ENCODE measurements around the gene ZNF738. TPM values are rescaled to one million over a fixed set of nuclear protein-coding genes. Genes with fewer than 3 reads are reported as not detected.
A peak's percentile ranks its signal among the peaks of the same experiment; 100 is the strongest.

The ZNF738 gene
- total and polyA plus RNA-seq, 2 of the 13 experiments (the other 11 are each of a cell fraction or from before 2014, with no cell fraction given), result 2.7 to 5.3 TPM

DNA sequence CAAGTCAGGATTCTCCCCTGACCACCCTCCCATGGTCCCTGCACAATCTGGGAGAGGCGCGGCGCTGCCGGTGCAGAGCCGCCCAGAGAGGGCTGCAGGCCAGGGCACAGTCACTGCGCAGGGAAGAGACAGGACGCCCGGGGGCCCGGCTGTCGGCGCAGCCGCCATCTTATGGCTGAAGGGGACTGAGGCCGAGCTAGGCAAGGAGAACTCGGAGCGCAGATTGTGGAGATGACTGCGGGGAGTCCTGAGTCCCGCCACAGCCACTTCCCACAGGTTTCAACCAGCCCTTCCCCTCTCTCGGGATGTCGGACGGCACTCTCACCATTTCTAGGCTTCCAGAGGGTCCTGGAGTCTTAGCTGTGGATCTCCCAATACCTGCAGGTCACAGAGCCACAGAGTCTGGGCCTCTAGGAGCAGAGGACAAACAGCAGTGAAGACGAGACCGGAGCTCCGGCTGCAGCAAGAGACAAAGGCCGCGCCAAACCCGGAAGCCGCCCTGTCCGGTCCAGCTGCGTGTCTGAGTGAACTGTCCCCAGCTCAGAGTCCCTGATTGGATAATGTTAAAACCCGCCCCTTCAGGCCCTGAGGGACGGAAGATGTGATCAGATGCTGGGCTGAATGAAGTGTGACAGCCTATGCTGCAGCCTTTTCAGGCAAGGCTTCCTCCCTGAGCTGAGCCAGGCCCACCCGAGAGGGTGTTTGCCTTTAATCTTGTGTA is 29.8 kb upstream of the ZNF738 start, which contains the start of gene ZNF708 (continued):
- TF ChIP-seq, protein P1, sequence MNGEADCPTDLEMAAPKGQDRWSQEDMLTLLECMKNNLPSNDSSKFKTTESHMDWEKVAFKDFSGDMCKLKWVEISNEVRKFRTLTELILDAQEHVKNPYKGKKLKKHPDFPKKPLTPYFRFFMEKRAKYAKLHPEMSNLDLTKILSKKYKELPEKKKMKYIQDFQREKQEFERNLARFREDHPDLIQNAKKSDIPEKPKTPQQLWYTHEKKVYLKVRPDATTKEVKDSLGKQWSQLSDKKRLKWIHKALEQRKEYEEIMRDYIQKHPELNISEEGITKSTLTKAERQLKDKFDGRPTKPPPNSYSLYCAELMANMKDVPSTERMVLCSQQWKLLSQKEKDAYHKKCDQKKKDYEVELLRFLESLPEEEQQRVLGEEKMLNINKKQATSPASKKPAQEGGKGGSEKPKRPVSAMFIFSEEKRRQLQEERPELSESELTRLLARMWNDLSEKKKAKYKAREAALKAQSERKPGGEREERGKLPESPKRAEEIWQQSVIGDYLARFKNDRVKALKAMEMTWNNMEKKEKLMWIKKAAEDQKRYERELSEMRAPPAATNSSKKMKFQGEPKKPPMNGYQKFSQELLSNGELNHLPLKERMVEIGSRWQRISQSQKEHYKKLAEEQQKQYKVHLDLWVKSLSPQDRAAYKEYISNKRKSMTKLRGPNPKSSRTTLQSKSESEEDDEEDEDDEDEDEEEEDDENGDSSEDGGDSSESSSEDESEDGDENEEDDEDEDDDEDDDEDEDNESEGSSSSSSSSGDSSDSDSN (CRISPR knock-in tag; IDR thresholded peaks at IDR 0.05), result peak; percentile 80
- TF ChIP-seq POLR2AphosphoS5 (IDR thresholded peaks at IDR 0.05; ENCODE audit: low read depth, low read length), result peak; percentile 93
- TF ChIP-seq, protein P2, sequence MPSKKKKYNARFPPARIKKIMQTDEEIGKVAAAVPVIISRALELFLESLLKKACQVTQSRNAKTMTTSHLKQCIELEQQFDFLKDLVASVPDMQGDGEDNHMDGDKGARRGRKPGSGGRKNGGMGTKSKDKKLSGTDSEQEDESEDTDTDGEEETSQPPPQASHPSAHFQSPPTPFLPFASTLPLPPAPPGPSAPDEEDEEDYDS (CRISPR knock-in tag; IDR thresholded peaks at IDR 0.05), result peak; percentile 47
- no peak for TF ChIP-seq KDM3A (CRISPR knock-in tag; IDR thresholded peaks at IDR 0.05; ENCODE audit: low read depth)
- no peak for TF ChIP-seq SMYD3 (CRISPR knock-in tag; IDR thresholded peaks at IDR 0.05)
- TF ChIP-seq KLF12 (CRISPR knock-in tag; IDR thresholded peaks at IDR 0.05; ENCODE audit: borderline replicate concordance), result peak; percentile 64; the same call in 1 of the 2 replicates
- 0 out of 2 replicates have a peak, but pooled peaks have one; percentile 22 for TF ChIP-seq ZNF501 (CRISPR knock-in tag; IDR thresholded peaks at IDR 0.05)
- 0 out of 2 replicates have a peak, but pooled peaks have one; percentile 33 for TF ChIP-seq ARHGAP35 (CRISPR knock-in tag; IDR thresholded peaks at IDR 0.05; ENCODE audit: borderline replicate concordance)
- TF ChIP-seq NFKB2 (CRISPR knock-in tag; IDR thresholded peaks at IDR 0.05; ENCODE audit: borderline replicate concordance), result 0 out of 2 replicates have a peak, but pooled peaks have one; percentile 73
- peak; percentile 48; the same call in 1 of the 2 replicates for TF ChIP-seq ZNF317 (CRISPR knock-in tag; IDR thresholded peaks at IDR 0.05)
- peak; percentile 60; the same call in 1 of the 2 replicates for TF ChIP-seq HDAC1 (CRISPR knock-in tag; IDR thresholded peaks at IDR 0.05)
- peak; percentile 63 for TF ChIP-seq ZNF777 (CRISPR knock-in tag; IDR thresholded peaks at IDR 0.05)
- TF ChIP-seq SATB2 (CRISPR knock-in tag; IDR thresholded peaks at IDR 0.05), result 0 out of 2 replicates have a peak, but pooled peaks have one; percentile 81
- peak; percentile 66 for TF ChIP-seq RBFOX2 (IDR thresholded peaks at IDR 0.05; ENCODE audit: low read depth, low read length)
- TF ChIP-seq ZBTB8A (CRISPR knock-in tag; IDR thresholded peaks at IDR 0.05; ENCODE audit: borderline replicate concordance, low read depth), result no peak
- no peak for TF ChIP-seq ZNF616 (CRISPR knock-in tag; IDR thresholded peaks at IDR 0.05; ENCODE audit: low read depth)
- TF ChIP-seq, protein P3, sequence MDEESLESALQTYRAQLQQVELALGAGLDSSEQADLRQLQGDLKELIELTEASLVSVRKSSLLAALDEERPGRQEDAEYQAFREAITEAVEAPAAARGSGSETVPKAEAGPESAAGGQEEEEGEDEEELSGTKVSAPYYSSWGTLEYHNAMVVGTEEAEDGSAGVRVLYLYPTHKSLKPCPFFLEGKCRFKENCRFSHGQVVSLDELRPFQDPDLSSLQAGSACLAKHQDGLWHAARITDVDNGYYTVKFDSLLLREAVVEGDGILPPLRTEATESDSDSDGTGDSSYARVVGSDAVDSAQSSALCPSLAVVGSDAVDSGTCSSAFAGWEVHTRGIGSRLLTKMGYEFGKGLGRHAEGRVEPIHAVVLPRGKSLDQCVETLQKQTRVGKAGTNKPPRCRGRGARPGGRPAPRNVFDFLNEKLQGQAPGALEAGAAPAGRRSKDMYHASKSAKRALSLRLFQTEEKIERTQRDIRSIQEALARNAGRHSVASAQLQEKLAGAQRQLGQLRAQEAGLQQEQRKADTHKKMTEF (CRISPR knock-in tag; IDR thresholded peaks at IDR 0.05), result peak; percentile 58; the same call in 1 of the 2 replicates
- no peak for TF ChIP-seq TCF7L2 (IDR thresholded peaks at IDR 0.05; ENCODE audit: low read depth, low read length)
- TF ChIP-seq, protein P4, sequence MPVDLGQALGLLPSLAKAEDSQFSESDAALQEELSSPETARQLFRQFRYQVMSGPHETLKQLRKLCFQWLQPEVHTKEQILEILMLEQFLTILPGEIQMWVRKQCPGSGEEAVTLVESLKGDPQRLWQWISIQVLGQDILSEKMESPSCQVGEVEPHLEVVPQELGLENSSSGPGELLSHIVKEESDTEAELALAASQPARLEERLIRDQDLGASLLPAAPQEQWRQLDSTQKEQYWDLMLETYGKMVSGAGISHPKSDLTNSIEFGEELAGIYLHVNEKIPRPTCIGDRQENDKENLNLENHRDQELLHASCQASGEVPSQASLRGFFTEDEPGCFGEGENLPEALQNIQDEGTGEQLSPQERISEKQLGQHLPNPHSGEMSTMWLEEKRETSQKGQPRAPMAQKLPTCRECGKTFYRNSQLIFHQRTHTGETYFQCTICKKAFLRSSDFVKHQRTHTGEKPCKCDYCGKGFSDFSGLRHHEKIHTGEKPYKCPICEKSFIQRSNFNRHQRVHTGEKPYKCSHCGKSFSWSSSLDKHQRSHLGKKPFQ (CRISPR knock-in tag; IDR thresholded peaks at IDR 0.05; ENCODE audit: insufficient replicate concordance), result no peak
- TF ChIP-seq SPEN (CRISPR knock-in tag; IDR thresholded peaks at IDR 0.05; ENCODE audit: low read depth), result peak; percentile 44; the same call in 1 of the 2 replicates

Data from HepG2 (cell line).